WTC11 (cell line): ENCODE measurements around the gene PPP2R2C. TPM values are rescaled to one million over a fixed set of nuclear protein-coding genes. Genes with fewer than 3 reads are reported as not detected.
A peak's percentile ranks its signal among the peaks of the same experiment; 100 is the strongest.

Experiments used
- ATAC-seq: fragments of 200-7000 bp; cut with Tn5 transposase; 2 replicates; pipeline ENCODE4 v1.10.0; 2021; ENCODE audit warnings: mild to moderate bottlenecking, moderate library complexity
- CTCF ChIA-PET: fragments of 300-600 bp; sonication (Branson Sonifier 250); formaldehyde crosslinking; loops from one replicate; lab custom pipeline; 2021; ENCODE audit warnings: antibody characterized with exemption; lab: Charles Lee
- POLR2A ChIA-PET: fragments of 350-600 bp; sonication (Branson Sonifier 250); formaldehyde crosslinking; loops from one replicate; lab custom pipeline; 2021; ENCODE audit warnings: antibody characterized with exemption; lab: Charles Lee
- DNase-seq: peaks from one replicate; pipeline ENCODE4 v3.0.0; 2021; ENCODE audit warnings: low spot score
- H3K27ac Mint-ChIP-seq: 2 replicates; pipeline ENCODE4 v1.8.0; 2021; ENCODE audit warnings: mixed read lengths
- H3K27me3 Mint-ChIP-seq: 2 replicates; pipeline ENCODE4 v1.8.0; 2021; ENCODE audit warnings: low read depth, mild to moderate bottlenecking, moderate library complexity, mixed read lengths
- H3K36me3 Mint-ChIP-seq: 2 replicates; pipeline ENCODE4 v1.8.0; 2021; ENCODE audit warnings: mixed read lengths
- H3K4me1 Mint-ChIP-seq: 2 replicates; pipeline ENCODE4 v1.8.0; 2022; ENCODE audit warnings: mixed read lengths
- H3K4me3 Mint-ChIP-seq: 2 replicates; pipeline ENCODE4 v1.8.0; 2021; ENCODE audit warnings: mild to moderate bottlenecking, moderate library complexity, mixed read lengths
- H3K9me3 Mint-ChIP-seq: 2 replicates; pipeline ENCODE4 v1.8.0; 2021; ENCODE audit warnings: mixed read lengths
- CBFB ChIP-seq: sonication (generic); formaldehyde crosslinking; IDR thresholded peaks from 2 replicates; pipeline ENCODE4 v1.8.1; 2022; ENCODE audit warnings: mild to moderate bottlenecking, low read depth, missing genetic modification reagents
- HMGA2 ChIP-seq: fragments of 250-450 bp; sonication (Bioruptor Pico); IDR thresholded peaks from 2 replicates; pipeline ENCODE4 v1.4.0; 2021; ENCODE audit warnings: mild to moderate bottlenecking, moderate library complexity
- IRF2 ChIP-seq: sonication (generic); formaldehyde crosslinking; IDR thresholded peaks from 2 replicates; pipeline ENCODE4 v1.8.0; 2022; ENCODE audit warnings: low read depth, missing genetic modification reagents, borderline replicate concordance
- MLX ChIP-seq: sonication (generic); formaldehyde crosslinking; IDR thresholded peaks from 2 replicates; pipeline ENCODE4 v1.8.1; 2023; ENCODE audit warnings: mild to moderate bottlenecking, missing genetic modification reagents, moderate library complexity
- MXD4 ChIP-seq: fragments of 250-450 bp; sonication (Bioruptor Pico); IDR thresholded peaks from 2 replicates; pipeline ENCODE4 v1.8.0; 2021; ENCODE audit warnings: mild to moderate bottlenecking, moderate library complexity, borderline replicate concordance
- RELA ChIP-seq: sonication (generic); formaldehyde crosslinking; IDR thresholded peaks from 2 replicates; pipeline ENCODE4 v1.8.1; 2022; ENCODE audit warnings: missing genetic modification reagents, mild to moderate bottlenecking, borderline replicate concordance
- SMAD4 ChIP-seq: sonication (generic); formaldehyde crosslinking; IDR thresholded peaks from 2 replicates; pipeline ENCODE4 v1.8.0; 2022; ENCODE audit warnings: mild to moderate bottlenecking, missing genetic modification reagents
- STAT6 ChIP-seq: sonication (generic); formaldehyde crosslinking; conservative IDR thresholded peaks from 2 replicates; pipeline ENCODE4 v1.8.1; 2023; ENCODE audit warnings: mild to moderate bottlenecking, low read depth, missing genetic modification reagents, moderate library complexity
- TCF7 ChIP-seq: sonication (generic); formaldehyde crosslinking; IDR thresholded peaks from 2 replicates; pipeline ENCODE4 v1.8.0; 2022; ENCODE audit warnings: mild to moderate bottlenecking, low read depth, missing genetic modification reagents, moderate library complexity
- TEAD4 ChIP-seq: sonication (generic); formaldehyde crosslinking; IDR thresholded peaks from 2 replicates; pipeline ENCODE4 v1.8.0; 2022; ENCODE audit warnings: mild to moderate bottlenecking, missing genetic modification reagents
- ZNF317 ChIP-seq: sonication (generic); formaldehyde crosslinking; IDR thresholded peaks from 2 replicates; pipeline ENCODE4 v1.8.1; 2023; ENCODE audit warnings: low read depth, mild to moderate bottlenecking, moderate library complexity, missing genetic modification reagents, borderline replicate concordance
- ZNF416 ChIP-seq: fragments of 250-450 bp; sonication (Bioruptor Pico); IDR thresholded peaks from 2 replicates; pipeline ENCODE4 v1.9.0; 2021; ENCODE audit warnings: mild to moderate bottlenecking, inconsistent platforms
- total RNA-seq: library from RNA; stranded (reverse); gene quantifications from 3 replicates; pipeline ENCODE4 v1.2.3, GENCODE V29; 2021

Gene PPP2R2C
- total RNA-seq, 1 experiment from 2014 or later = 11.5 TPM

- TF ChIP-seq ZNF416 (CRISPR knock-in tag) = no peak
Measured at GRCh38 chr4:6506616-6507140, 34.3 kb upstream of the PPP2R2C start (continued).

GRCh38 chr4:6504900-6505496, 32.6 kb upstream of the PPP2R2C start:
- Mint-ChIP-seq H3K4me1 (no peaks in the 10 kb centered on the region), H3K9me3 (peaks cover 49% of the 10 kb centered on the region), H3K4me3 (no peak overlapping the region), H3K27ac (no peak overlapping the region), H3K36me3 (peaks cover 26% of the 10 kb centered on the region), H3K27me3 (peaks cover 39% of the 10 kb centered on the region)
- ChIA-PET CTCF (no interaction called here), POLR2A (no interaction called here)
- DNase-seq = no peak
- no peak for ATAC-seq
- no peak for TF ChIP-seq ZNF416 (CRISPR knock-in tag)
- peak; percentile 99 for TF ChIP-seq ZNF317 (CRISPR knock-in tag)

GRCh38 chr4:6502747-6503465, 30.5 kb upstream of the PPP2R2C start:
- peaks cover 26% of the 10 kb centered on the region for H3K36me3 Mint-ChIP-seq
- no peak overlapping the region for H3K4me3 Mint-ChIP-seq
- ChIA-PET CTCF (interaction anchor here (0.5 kb wide), 1 partner anchor 99 kb away, joined by 3 read pairs; no protein-coding TSS in a partner anchor), POLR2A (no interaction called here)
- DNase-seq (no peak), ATAC-seq (no peak)
- H3K9me3 Mint-ChIP-seq = peaks cover 49% of the 10 kb centered on the region
- H3K27me3 Mint-ChIP-seq = peaks cover 39% of the 10 kb centered on the region
- TF ChIP-seq IRF2 (no peak), SMAD4 (CRISPR knock-in tag) (no peak), RELA (CRISPR knock-in tag) (no peak)
- H3K27ac Mint-ChIP-seq = no peak overlapping the region
- peaks cover 3% of the 10 kb centered on the region; the same call in 1 of the 2 replicates for H3K4me1 Mint-ChIP-seq

GRCh38 chr4:6502147-6502546, 29.7 kb upstream of the PPP2R2C start:
- DNase-seq = no peak

GRCh38 chr4:6501171-6501570, 28.8 kb upstream of the PPP2R2C start:
- H3K27ac Mint-ChIP-seq = no peak overlapping the region
- DNase-seq (no peak), ATAC-seq (no peak)
- POLR2A ChIA-PET = no interaction called here
- H3K36me3 Mint-ChIP-seq = peaks cover 16% of the 10 kb centered on the region
- CTCF ChIA-PET = no interaction called here
- H3K4me1 Mint-ChIP-seq = peaks cover 3% of the 10 kb centered on the region; the same call in 1 of the 2 replicates
- peaks cover 28% of the 10 kb centered on the region for H3K27me3 Mint-ChIP-seq
- peaks cover 31% of the 10 kb centered on the region for H3K9me3 Mint-ChIP-seq
- TF ChIP-seq MLX (CRISPR knock-in tag) = no peak
- H3K4me3 Mint-ChIP-seq = no peak overlapping the region

More at GRCh38 chr4:6502147-6502546, 29.7 kb upstream of the PPP2R2C start:
- peaks cover 3% of the 10 kb centered on the region; the same call in 1 of the 2 replicates for H3K4me1 Mint-ChIP-seq
- peaks cover 37% of the 10 kb centered on the region for H3K27me3 Mint-ChIP-seq
- no peak for ATAC-seq
- peaks cover 41% of the 10 kb centered on the region for H3K9me3 Mint-ChIP-seq
- no peak for TF ChIP-seq STAT6 (CRISPR knock-in tag)
- no peak for TF ChIP-seq HMGA2 (CRISPR knock-in tag)
- no peak for TF ChIP-seq CBFB
- no peak for TF ChIP-seq TEAD4 (CRISPR knock-in tag)
- no peak for TF ChIP-seq TCF7
- no peak for TF ChIP-seq ZNF317 (CRISPR knock-in tag)
- TF ChIP-seq MXD4 = no peak
- ChIA-PET CTCF (no interaction called here), POLR2A (no interaction called here)
- H3K36me3 Mint-ChIP-seq = peaks cover 23% of the 10 kb centered on the region
- no peak overlapping the region for H3K27ac Mint-ChIP-seq
- H3K4me3 Mint-ChIP-seq = no peak overlapping the region
